ENCODE measurements around the gene PROSER3.

- no peak for TF ChIP-seq CTCF (conservative IDR thresholded peaks at IDR 0.05; ENCODE audit: low read depth, low read length)
- TF ChIP-seq MAFK (IDR thresholded peaks at IDR 0.05; ENCODE audit: low read depth, low read length), result no peak
- TF ChIP-seq CEBPB (IDR thresholded peaks at IDR 0.05; ENCODE audit: low read depth, low read length), result no peak
- TF ChIP-seq, protein P1, sequence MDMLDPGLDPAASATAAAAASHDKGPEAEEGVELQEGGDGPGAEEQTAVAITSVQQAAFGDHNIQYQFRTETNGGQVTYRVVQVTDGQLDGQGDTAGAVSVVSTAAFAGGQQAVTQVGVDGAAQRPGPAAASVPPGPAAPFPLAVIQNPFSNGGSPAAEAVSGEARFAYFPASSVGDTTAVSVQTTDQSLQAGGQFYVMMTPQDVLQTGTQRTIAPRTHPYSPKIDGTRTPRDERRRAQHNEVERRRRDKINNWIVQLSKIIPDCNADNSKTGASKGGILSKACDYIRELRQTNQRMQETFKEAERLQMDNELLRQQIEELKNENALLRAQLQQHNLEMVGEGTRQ (IDR thresholded peaks at IDR 0.05; ENCODE audit: low read depth, low read length), result no peak
- no peak for TF ChIP-seq POLR2A (IDR thresholded peaks at IDR 0.05; ENCODE audit: low read depth, low read length)
- no peak for TF ChIP-seq MXI1 (IDR thresholded peaks at IDR 0.05; ENCODE audit: borderline replicate concordance, low read depth, low read length)
- TF ChIP-seq FOS (IDR thresholded peaks at IDR 0.05; ENCODE audit: low read depth, low read length), result no peak
- no peak for TF ChIP-seq RCOR1 (IDR thresholded peaks at IDR 0.05; ENCODE audit: insufficient replicate concordance, low read length)
Measured at GRCh38 chr19:35811317-35812219, 53.6 kb downstream of the PROSER3 start.

All from IMR-90 (cell line).